GM04503 (cell line): ENCODE results near the gene CKLF.
"Not testable (repeated sequence)": the region's sequence is repeated elsewhere in the genome, so short reads cannot be mapped to it uniquely, and the experiment has no call there.

Source experiments
- DNase-seq: peaks from one replicate; pipeline ENCODE4 v3.0.0-alpha.2; 2012; ENCODE audit warnings: low read depth

The CKLF gene

DNA sequence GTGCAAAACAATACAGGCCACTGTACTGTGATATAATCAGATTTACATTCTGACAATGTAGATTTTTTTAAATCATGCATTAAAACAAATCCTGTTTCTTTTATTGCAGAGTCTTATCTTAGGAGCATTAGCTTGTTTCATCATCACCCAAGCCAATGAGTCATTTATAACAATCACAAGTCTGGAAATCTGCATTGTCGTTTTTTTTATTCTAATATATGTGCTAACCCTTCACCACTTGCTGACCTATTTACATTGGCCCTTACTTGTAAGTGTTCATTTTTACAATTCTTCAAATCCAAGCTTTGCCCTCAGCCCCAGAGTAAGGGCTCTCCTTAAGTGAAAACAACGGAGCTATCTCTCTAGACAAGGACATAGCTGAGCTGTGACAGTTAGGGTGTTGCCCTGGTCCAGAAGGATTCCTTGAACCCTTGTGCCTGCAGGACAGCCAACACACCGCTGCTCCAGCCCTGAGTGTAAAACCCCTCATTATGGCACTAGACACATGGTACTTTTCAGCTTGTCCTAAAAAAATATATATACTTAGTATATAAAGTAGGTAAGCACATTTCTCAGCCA is 17.5 kb downstream of the CKLF start:
- no peak for DNase-seq

DNA sequence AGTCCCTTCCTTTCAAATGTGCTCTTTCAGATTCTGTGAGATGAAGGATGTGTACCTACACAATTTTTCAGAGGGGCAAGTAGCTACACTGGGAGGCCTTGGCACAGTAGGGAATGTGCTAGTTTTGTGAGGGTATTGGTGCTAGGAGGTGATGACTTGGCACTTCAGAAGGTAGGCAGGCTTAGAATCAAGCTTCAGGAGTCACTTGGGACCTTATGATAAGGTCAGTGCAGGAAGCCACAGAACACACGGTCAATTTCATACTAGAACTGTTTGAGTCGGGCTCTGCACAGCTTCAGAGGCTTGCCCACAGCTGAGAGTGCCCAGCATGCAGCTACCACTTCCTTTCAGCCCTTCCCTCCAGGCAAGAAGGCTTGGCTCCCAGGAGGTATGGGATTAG is 20.0 kb downstream of the CKLF start:
- DNase-seq: no peak

DNA sequence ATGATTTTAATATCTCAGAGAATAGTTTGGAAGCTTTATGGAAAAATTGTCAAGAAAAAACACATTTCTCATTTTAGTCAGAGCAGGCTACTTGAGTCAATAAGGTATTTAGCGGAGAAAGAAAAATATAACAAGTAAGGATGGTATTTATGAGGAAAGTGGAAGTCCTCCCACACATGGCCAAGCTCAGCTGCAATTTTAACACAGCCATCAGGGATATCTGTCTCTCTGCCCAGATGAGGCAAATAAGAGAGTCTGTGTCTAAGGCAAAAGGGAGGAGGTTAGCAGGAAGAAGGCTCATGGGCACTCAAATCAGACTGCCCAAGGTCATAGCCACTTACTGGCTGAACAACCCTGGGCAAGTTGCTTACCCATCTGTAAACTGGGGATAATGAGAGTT is 21.7 kb downstream of the CKLF start:
- DNase-seq: no peak

DNA sequence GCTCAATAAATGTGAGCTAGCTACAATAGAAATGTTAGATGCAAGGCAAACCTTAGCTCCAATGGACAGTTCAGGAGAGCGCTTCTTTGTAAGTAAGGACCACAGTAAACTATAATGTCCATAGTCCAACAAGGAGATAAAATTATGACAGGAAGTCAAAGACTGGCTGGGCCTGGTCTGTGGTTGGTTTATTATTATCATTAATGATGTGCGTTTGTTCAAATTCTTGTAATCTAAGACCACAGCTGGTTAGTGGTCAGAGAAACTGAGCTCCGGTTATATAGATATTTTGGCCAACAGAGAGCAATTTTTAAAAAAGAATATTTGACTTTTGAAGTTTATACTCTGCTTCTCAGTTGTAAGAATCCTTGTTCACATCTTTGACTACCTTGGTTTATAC is 22.2 kb downstream of the CKLF start:
- no peak for DNase-seq

DNA sequence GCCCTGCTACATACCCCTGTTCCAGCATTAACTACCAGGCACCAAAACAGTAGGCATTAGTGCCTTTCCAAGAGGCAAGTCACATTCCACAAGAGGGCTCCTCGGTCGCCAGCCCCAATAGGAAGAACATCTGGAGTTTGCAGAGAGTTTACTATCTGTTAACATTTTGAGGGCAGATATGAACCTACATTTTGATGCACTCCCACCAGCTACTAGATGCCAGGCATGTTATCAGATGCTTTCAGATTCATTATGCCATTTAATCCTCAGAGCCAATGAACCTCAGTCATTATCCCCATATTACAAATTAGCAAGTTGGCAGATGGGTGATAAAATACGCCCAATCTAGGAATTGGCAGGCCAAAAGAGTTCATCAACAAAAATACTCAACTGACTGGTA is 22.7 kb downstream of the CKLF start:
- no peak for DNase-seq

DNA sequence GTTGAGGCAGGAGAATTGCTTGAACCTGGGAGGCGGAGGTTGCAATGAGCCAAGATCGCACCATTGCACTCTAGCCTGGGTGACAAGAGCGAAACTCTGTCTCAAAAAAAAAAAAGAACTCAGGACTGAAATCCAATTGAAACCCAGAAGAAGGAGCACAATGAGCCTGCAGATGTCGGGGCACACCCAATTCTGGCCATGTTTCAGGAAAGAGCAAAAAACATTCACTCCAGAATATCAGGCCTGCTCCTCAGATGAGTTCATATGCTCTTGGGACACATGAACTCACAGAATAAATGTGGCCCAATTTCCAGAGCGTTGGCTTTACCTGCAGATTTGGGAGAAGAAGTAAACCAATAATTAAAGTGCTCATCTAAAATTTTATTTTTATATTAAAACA is 23.9 kb downstream of the CKLF start:
- DNase-seq: no peak

DNA sequence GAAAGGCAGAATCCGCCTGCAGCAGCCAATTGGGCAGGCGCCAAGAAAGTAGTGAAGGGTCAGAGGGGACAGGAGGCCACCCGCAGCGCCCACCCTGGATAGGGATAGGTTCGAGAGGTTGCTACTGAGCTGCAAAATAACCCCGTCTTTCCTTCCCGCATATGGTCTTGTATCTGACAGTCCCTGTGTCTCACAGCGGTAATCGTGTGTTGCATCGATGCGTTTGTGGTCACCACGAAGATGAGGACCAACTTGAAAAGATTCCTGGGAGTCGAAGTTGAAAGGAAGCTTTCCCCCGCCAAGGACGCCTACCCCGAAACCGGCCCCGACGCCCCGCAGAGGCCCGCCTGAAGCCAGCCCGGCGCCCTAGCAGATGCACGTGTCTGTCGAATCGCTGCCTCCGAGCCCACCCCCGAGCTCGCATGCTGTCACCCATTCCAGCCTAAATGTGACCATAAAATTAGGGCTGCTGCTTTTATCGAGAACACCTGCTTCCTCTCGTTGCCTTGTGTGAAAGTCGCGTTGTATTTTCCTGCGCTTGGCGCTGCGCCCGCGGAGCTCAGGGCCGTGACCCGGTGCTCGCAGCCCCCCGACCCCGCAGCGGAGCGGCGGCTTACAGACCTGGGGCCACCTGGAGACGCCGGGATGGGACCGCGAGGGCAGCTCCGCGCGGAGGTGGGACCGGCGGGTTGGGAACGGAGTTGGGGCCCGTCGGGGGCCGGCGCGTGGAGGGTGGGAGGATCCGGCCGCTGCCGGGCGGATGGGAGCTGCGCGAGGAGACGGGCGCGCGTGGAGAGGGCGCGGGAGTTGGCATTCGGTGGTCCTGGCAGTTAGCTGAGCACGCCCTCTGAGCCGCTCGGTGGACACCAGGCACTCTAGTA is 26.5 kb downstream of the CKLF start, which contains the start of gene CMTM2:
Gene CMTM2 (plus strand): TSS at position 813 of the 881 bp plus-strand sequence. CDS start 145 bp downstream, outside the sequence.
- no peak for DNase-seq

DNA sequence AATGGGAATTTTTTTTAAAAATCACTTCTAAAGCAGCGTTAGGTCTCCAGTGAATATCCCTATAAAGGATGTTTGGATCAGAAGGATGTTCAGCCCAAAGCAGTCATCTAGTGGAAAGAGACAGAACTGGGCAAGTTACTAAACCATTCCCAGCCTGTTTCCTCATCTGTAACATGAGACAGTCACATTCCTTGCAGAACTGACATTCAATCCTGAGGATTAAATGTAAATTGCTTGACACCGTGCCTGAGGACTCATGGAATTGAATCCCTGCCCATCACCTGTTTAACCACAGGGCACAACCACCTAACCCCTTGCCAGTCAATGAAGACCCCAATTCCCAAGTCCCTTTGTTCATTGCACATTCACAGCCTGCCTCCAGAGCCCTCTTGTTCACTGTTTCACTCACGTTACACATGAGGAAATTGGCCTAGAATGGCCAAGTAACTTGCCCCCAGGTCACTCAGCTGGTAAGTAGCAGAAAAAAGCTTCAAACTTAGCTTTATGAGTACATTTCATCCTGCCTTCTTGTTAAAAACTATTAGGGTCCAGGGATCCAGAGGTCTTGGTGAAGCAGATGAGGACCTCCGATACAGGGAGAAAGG is 28.3 kb downstream of the CKLF start:
- DNase-seq: no peak

DNA sequence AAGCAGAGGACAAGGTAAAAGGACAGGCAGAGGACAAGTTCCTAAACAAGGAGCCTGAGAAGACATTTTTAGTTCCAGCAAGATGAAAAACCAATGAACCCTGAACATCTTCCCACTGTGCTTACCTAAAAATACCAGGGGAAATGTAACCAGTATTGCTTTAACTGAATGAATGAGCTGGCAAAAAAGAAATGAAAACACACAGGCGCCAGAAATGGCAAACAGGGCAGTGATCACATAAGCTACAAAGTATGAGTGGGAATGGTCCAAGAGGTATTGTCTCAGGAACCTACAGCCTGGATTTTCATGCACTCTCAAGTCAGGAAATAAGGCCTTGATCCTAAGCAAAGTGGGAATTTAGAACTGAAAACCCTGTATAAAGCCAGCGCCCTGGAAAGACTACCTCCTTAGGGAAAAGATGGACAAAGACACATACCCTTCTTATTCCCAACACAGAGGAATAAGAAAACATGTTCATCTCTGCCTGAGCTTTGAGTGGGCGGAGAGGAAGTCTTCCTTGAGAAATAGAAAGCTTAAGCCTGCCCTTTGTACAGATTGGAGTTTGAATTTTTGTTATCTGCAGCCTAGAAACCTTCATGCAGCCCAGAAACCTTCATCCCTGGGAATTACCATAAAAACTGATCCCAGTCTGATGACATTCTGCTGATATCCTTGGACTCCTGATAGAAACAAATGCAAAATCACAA is 29.0 kb downstream of the CKLF start:
- DNase-seq: no peak

DNA sequence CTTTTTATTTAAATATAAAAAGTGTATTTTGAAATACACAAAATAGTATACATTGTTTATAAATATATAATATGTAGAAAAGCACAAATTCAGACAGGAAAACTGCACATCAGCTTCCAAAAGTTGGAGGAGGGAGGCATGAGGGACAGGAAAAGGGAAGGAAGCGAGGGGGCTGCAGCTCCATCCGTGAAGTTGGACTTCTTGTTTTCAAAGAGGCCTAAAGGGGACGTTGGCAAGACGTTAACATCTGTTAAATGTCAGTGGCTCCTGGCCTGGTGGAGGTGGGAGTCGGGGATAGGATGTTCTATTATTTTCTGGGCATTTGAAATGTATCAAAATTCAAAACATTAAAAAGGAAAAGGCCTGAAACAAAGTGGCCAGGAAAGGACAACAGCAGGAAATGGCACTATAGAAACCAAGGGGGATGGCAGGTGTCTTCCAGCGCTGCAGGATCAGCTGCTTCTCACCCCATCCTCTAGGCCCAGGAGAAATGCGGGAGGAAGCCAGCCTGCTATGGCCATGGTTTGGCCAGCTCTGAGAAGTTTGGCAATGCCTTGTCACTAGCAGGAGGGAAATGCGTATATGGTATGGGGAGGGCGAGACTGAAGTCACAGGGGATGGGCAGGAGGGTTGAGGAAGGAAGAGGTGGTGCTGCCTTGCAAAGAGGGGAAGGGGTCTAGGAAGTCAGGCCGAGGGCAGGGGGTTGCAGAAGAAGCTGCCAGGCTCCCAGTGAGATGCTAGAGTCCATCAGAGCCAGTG is 33.3 kb downstream of the CKLF start:
- no peak for DNase-seq

DNA sequence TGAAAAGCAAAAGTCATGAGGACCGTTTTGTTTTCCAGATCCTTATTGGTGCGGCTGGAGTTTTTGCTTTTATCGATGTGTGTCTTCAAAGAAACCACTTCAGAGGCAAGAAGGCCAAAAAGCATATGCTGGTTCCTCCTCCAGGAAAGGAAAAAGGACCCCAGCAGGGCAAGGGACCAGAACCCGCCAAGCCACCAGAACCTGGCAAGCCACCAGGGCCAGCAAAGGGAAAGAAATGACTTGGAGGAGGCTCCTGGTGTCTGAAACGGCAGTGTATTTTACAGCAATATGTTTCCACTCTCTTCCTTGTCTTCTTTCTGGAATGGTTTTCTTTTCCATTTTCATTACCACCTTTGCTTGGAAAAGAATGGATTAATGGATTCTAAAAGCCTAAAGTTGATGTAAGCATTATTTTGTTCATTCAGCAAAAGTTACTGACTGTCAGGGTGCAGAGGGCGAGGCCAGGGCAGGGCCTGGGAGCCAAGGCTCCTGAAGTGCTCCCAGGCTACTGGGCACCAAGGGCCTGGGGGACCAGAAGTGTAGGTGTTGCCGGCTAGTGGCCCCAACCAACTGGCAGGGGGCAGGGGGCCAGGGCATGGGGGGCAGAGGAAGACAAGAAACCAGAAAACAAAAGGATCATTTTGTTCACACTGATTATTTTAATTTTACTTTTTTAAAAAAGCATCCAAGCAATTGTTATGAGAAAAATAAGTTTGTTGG is 35.7 kb downstream of the CKLF start:
- no peak for DNase-seq

DNA sequence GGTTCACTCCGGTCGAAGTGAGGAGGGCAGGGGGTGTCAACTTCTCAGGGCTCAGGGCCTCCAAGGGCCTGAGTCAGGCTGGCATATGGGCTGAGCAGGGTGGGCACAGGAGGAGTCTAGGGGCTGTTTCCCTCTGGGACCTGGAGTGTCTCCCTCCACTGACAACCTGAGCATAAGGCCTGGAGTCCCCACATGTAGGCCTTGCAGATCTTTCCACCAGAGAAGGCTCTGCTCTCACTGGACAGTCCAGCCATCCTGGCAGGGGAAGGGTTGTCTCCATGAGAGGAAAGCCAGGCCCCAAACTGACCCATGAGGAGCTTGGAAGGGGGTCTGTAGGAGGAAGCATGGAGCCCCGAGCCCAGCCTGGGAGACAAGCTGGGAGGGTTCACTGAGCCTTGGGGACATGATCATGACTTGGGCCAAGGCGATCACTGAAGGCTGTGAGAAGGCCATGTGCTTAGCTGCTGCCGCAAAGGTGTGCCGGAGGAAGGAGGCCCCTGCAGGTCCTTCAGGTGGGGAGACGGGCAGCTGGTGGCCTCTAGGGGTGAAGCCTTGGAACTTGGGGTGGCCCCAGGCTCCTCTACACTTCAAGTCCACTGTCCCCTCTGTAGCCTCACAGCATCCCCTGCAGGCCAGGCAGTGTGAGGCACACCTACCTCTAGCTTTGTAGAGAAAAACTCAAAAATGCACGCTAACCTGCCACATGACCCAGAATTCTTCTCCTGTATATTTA is 36.8 kb downstream of the CKLF start:
- no peak for DNase-seq

DNA sequence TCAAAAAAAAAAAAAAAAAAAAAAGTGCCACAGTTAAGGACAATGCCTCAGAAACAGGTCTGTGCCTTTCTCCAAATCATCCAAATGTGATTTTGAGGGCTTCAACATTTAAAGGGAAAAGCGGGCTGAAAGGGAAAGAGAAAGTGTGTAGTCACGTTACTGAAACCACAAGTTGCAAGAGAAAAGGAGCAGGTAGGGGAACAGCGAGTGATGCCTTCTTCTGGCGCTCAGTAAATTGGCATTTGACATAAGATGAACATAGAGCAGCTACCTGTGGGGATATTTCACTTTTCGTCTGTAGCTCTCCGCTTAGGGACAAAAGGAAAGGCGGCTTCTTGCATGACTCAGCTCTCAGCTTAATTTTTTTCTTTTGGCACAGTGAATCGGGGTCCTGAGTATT is 37.9 kb downstream of the CKLF start:
- DNase-seq: no peak

DNA sequence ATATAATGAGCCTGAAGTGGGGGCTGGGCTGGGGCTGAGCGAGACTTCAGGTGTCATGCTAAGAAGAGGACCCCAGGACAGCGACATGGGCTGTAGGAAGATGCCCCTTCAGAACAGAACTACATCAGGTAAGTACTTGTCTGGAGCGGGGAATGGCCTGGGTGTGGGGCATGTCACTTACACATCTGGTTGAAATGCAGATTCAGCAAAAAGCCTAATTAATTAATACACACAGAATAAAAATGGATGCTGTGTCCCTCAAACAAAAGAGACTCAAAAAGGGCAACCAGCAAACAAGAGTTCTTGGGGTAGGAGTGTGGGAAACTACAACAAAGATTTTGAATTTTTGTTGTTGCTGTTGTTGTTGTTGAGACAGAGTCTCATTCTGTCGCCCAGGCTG is 38.6 kb downstream of the CKLF start:
- DNase-seq: no peak

DNA sequence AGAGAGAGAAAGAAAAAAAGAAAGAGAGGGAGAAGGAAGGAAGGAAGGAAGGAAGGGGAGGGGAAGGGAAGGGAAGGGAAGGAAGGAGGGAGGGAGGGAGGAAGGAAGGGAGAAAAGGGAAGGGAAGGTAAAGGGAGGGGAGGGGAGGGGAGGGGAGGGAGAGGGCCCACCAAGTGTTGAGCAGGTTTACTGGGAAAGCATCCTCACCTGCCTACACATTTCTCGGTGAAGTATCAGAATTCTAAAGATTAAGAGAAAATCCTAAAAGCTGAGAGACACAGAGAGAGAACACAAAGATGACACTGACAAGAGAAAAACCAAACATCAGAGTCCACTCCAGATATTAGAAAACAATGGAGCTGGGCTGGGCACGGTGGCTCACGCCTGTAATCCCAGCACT is 39.9 kb downstream of the CKLF start:
- DNase-seq: no peak

DNA sequence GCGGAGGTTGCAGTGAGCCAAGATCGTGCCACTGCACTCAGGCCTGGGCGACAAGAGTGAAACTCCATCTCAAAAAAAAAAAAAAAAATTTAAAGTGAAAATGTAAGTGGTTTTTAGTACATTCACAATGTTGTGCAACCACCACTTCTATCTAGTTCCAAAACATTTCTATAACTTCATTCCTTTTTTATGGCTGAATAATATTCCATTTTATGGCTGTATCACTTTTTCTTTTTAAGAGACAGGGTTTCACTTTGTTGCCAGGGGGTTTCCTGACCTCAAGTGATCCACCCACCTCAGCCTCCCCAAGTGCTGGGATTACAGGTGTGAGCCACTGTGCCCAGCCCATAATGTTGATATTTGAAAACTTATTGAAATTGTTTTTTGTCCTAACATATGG is 40.4 kb downstream of the CKLF start:
- no peak for DNase-seq

DNA sequence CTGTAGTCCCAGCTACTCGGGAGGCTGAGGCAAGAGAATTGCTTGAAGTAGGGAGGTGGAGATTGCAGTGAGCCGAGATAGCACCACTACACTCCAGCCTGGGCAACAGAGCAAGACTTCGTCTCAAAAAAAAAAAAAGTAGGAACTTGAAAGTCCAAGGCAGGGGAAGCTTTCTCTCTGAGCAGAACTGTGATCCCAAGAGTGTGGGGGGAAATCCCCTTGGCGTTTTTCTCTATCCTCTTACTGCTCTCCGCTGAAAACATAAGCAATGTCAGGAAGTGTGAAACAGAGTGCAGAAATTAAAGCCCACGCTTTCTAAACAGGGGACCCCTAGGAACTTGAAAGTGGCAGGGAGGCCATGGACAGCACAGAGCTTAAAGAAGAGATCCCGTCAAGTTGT is 42.4 kb downstream of the CKLF start:
- DNase-seq: no peak

DNA sequence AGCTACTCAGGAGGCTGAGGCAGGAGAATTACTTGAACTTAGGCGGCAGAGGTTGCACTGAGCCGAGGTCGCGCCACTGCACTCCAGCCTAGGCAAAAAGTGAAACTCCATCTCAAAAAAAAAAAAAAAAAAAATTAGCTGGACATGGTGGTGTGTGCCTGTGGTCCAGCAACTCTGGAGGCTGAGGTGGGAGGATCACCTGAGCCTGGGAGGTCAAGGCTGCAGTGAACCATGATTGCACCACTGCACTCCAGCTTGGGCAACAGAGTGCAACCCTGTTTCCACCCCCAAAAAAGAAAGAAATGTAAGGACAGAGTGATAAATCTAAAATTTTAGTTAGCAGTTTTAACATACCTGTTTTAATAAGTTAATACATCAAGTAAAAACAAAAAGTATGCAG is 44.2 kb downstream of the CKLF start:
- not testable (repeated sequence) for DNase-seq

DNA sequence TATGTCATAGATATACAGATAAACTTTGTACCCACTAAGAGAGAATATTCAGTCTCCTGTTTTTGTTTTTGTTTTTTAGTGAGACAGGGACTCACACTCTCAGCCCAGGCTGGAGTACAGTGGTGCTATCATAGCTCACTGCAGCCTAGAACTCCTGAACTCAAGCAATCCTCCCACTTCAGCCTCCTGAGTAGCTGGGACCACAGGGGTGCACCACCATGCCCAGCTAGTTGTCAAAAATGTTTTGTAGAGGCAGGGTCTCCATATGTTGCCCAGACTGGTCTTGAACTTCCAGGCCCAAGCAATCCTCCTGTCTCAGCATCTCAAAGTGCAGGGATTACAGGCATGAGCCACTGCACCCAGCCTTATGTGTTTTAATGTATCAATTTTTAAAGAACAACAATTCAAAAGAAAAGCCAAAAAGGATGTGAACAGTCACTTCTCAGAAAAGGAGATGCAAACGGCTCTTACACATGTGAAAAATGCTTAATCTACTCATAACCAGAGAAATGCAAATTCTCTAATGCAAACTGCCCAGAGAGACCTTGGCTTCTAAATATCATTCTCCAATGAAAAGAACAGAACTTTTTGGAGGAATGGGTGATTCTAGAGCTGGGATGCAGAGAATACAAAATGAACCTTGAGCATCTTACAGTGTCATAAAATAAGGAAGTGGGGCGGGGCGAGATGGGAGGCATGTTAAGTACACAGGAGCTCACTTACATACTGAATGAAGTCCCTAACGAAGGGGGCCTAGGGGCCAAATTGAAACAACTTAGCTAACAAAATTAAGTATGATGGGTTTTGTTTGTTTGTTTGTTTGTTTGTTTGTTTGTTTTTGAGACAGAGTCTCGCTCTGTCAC is 44.8 kb downstream of the CKLF start:
- DNase-seq: no peak

DNA sequence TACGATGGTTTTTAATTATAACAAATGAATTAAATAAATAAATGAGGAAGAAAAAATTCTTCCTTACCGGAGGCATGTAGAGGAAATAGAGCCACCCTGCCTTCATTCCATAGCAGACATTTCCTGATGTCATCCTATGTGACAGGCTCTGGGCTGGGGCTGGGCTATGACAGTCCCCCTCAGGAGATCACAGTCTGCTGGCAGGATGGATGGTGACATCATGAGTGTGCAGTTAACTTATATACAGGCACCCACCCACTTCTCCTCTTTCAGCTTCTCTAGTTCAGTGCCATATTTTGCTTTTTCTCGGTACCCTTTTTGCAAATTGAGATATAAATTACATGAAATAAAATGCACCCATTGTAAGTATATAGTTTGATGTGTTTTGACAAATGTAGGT is 45.7 kb downstream of the CKLF start:
- no peak for DNase-seq
